H1 (cell line): ENCODE data around the gene AQP4. TPM values are rescaled to one million over a fixed set of nuclear protein-coding genes. Genes with fewer than 3 reads are reported as not detected.

ENCODE experiments used
- CTCF ChIA-PET: fragments of 300-600 bp; sonication (Branson Sonifier 250); formaldehyde crosslinking; loops from one replicate; lab custom pipeline; 2021; ENCODE audit not compliant: partially characterized antibody; lab: Charles Lee
- POLR2A ChIA-PET: fragments of 300-600 bp; sonication (Branson Sonifier 250); formaldehyde crosslinking; loops from one replicate; lab custom pipeline; 2021; ENCODE audit warnings: inconsistent platforms; ENCODE audit not compliant: partially characterized antibody; lab: Charles Lee
- DNase-seq, 2 experiments: peaks; one replicate each; pipeline versions ENCODE4 v3.0.0 to v3.0.0-alpha.2; 2010 to 2022; ENCODE audit warnings: low spot score in 2 of 2, low read depth in 1 of 2, mixed read lengths in 1 of 2
- FAIRE-seq: peaks from 2 replicates; lab custom pipeline; 2011; peaks lifted over from hg19 to GRCh38; lab: Jason Lieb, UNC
- H2AFZ ChIP-seq: 2 replicates; pipeline ENCODE4 v1.8.1; 2012; ENCODE audit warnings: low read length, inconsistent platforms
- H2AK5ac ChIP-seq: 2 replicates; pipeline ENCODE4 v1.6.1; 2013; ENCODE audit warnings: low read depth, low read length
- H2BK120ac ChIP-seq: replicated peaks from 2 replicates; pipeline ENCODE3; 2013; ENCODE audit warnings: low read depth, low read length, inconsistent platforms
- H2BK12ac ChIP-seq: 2 replicates; pipeline ENCODE4 v1.6.1; 2013; ENCODE audit warnings: low read depth, low read length
- H2BK15ac ChIP-seq: 2 replicates; pipeline ENCODE4 v1.6.1; 2013; ENCODE audit warnings: low read length
- H2BK20ac ChIP-seq: 2 replicates; pipeline ENCODE4 v1.6.1; 2013; ENCODE audit warnings: low read length
- H2BK5ac ChIP-seq: 2 replicates; pipeline ENCODE4 v1.6.1; 2013; ENCODE audit warnings: low read depth, low read length
- H3K14ac ChIP-seq: 2 replicates; pipeline ENCODE4 v1.6.1; 2013; ENCODE audit warnings: inconsistent platforms; ENCODE audit not compliant: insufficient read length
- H3K18ac ChIP-seq: 2 replicates; pipeline ENCODE4 v1.6.1; 2013; ENCODE audit warnings: low read length; ENCODE audit errors: extremely low read depth
- H3K23ac ChIP-seq: 2 replicates; pipeline ENCODE4 v1.6.1; 2013; ENCODE audit warnings: inconsistent platforms; ENCODE audit not compliant: insufficient read length
- H3K23me2 ChIP-seq: 2 replicates; pipeline ENCODE4 v1.6.1; 2013; ENCODE audit warnings: low read depth, low read length
- H3K27ac ChIP-seq: 2 replicates; pipeline ENCODE4 v1.6.1; 2011; ENCODE audit warnings: low read depth, low read length, inconsistent platforms
- H3K27me3 ChIP-seq, 4 experiments: replicated peaks in 1 of 4; 1 replicate in 1 of 4; 2 replicates in 3 of 4; pipeline versions ENCODE4 v1.6.1 to v1.8.1; 2011 to 2013; ENCODE audit warnings: low read length in 3 of 4, mild to moderate bottlenecking in 3 of 4, inconsistent platforms in 2 of 4, mixed read lengths in 2 of 4, moderate library complexity in 1 of 4; ENCODE audit not compliant: control insufficient read depth in 3 of 4, insufficient read depth in 3 of 4; ENCODE audit errors: extremely low read depth in 1 of 4
- H3K36me3 ChIP-seq, 4 experiments: 2 replicates each; pipeline versions ENCODE4 v1.6.1 to v1.8.1; 2011 to 2013; ENCODE audit warnings: mild to moderate bottlenecking in 4 of 4, low read length in 3 of 4, moderate library complexity in 2 of 4, control low read depth in 1 of 4, inconsistent platforms in 1 of 4; ENCODE audit not compliant: insufficient read depth in 4 of 4, control insufficient read depth in 2 of 4
- H3K4ac ChIP-seq: replicated peaks from 2 replicates; pipeline ENCODE3; 2013; ENCODE audit warnings: low read length, low read depth, mixed read lengths, inconsistent platforms; ENCODE audit not compliant: insufficient read length
- H3K4me1 ChIP-seq, 4 experiments: replicated peaks in 1 of 4; 1 replicate in 1 of 4; 2 replicates in 3 of 4; pipeline versions ENCODE4 v1.6.1 to v1.8.1; 2011 to 2013; ENCODE audit warnings: low read length in 3 of 4, inconsistent platforms in 2 of 4, mixed read lengths in 1 of 4; ENCODE audit not compliant: insufficient read depth in 4 of 4, control insufficient read depth in 3 of 4
- H3K4me2 ChIP-seq, 2 experiments: 2 replicates each; pipeline versions ENCODE4 v1.6.1 to v1.8.1; 2011 to 2013; ENCODE audit warnings: low read depth in 2 of 2, low read length in 2 of 2, control low read depth in 1 of 2, inconsistent platforms in 1 of 2, mild to moderate bottlenecking in 1 of 2; ENCODE audit not compliant: insufficient read depth in 1 of 2
- H3K4me3 ChIP-seq, 4 experiments: fragments of 200-600, 300-600 bp in 1 of 4; sonication (generic), shearing (Covaris generic), sonication (Bioruptor Twin) in 1 of 4; 2 replicates each; pipeline versions ENCODE4 v1.5.1 to v1.8.1; 2011 to 2016; ENCODE audit warnings: low read length in 4 of 4, low read depth in 3 of 4, control low read depth in 2 of 4, inconsistent platforms in 2 of 4, mild to moderate bottlenecking in 2 of 4, mixed read lengths in 1 of 4, moderate library complexity in 1 of 4; ENCODE audit not compliant: insufficient read depth in 2 of 4; ENCODE audit errors: extremely low read depth in 1 of 4
- H3K56ac ChIP-seq: replicated peaks from 2 replicates; pipeline ENCODE3; 2013; ENCODE audit warnings: low read depth, mild to moderate bottlenecking, mixed read lengths, low read length, inconsistent platforms; ENCODE audit not compliant: insufficient read length
- H3K79me1 ChIP-seq: 2 replicates; pipeline ENCODE4 v1.6.1; 2013; ENCODE audit warnings: low read depth, low read length, control low read depth
- H3K79me2 ChIP-seq, 2 experiments: 2 replicates each; pipeline versions ENCODE4 v1.6.1 to v1.8.1; 2012 to 2013; ENCODE audit warnings: low read length in 2 of 2, mild to moderate bottlenecking in 2 of 2, inconsistent platforms in 1 of 2; ENCODE audit not compliant: insufficient read depth in 2 of 2, control insufficient read depth in 1 of 2
- H3K9ac ChIP-seq, 4 experiments: replicated peaks in 1 of 4; 1 replicate in 1 of 4; 2 replicates in 3 of 4; pipeline versions ENCODE4 v1.6.1 to v1.8.1; 2011 to 2013; ENCODE audit warnings: low read depth in 3 of 4, low read length in 3 of 4, control low read depth in 2 of 4, mild to moderate bottlenecking in 2 of 4, moderate library complexity in 2 of 4, inconsistent platforms in 1 of 4; ENCODE audit errors: extremely low read depth in 1 of 4
- H3K9me3 ChIP-seq, 2 experiments: 2 replicates each; pipeline versions ENCODE4 v1.6.1 to v1.8.1; 2012 to 2013; ENCODE audit warnings: mild to moderate bottlenecking in 2 of 2, moderate library complexity in 2 of 2, control low read depth in 1 of 2, inconsistent platforms in 1 of 2, low read depth in 1 of 2, low read length in 1 of 2, mixed read lengths in 1 of 2; ENCODE audit not compliant: insufficient read depth in 2 of 2
- H4K20me1 ChIP-seq, 2 experiments: replicated peaks in 1 of 2; 2 replicates each; pipeline versions ENCODE3 to v1.8.1; 2011 to 2013; ENCODE audit warnings: inconsistent platforms in 2 of 2, low read length in 2 of 2, mild to moderate bottlenecking in 1 of 2; ENCODE audit not compliant: insufficient read depth in 2 of 2, control insufficient read depth in 1 of 2
- H4K5ac ChIP-seq: 2 replicates; pipeline ENCODE4 v1.6.1; 2013; ENCODE audit warnings: low read length, low read depth, mixed read lengths, inconsistent platforms; ENCODE audit not compliant: insufficient read length
- H4K8ac ChIP-seq: 2 replicates; pipeline ENCODE4 v1.8.0; 2013; ENCODE audit warnings: mild to moderate bottlenecking, moderate library complexity, low read length, inconsistent platforms; ENCODE audit not compliant: insufficient read depth; ENCODE audit errors: extremely low read depth
- H4K91ac ChIP-seq: replicated peaks from 2 replicates; pipeline ENCODE3; 2013; ENCODE audit warnings: low read length, mixed read lengths, inconsistent platforms; ENCODE audit not compliant: insufficient read length
- CEBPB ChIP-seq: IDR thresholded peaks from 2 replicates; pipeline ENCODE4 v1.6.1; 2012; ENCODE audit warnings: low read depth, low read length
- CHD2 ChIP-seq: IDR thresholded peaks from 2 replicates; pipeline ENCODE4 v1.6.1; 2012; ENCODE audit warnings: low read length, improper control_type of control experiment
- CTCF ChIP-seq, 3 experiments: IDR thresholded peaks; 1 replicate in 2 of 3; 2 replicates in 1 of 3; pipeline versions ENCODE4 v1.5.1 to v1.6.1; 2011; ENCODE audit warnings: low read length in 3 of 3, mild to moderate bottlenecking in 3 of 3, inconsistent platforms in 2 of 3, low read depth in 1 of 3, moderate library complexity in 1 of 3; ENCODE audit not compliant: insufficient read depth in 1 of 3; ENCODE audit errors: control extremely low read depth in 1 of 3
- EGR1 ChIP-seq: IDR thresholded peaks from 2 replicates; pipeline ENCODE4 v1.6.1; 2011; ENCODE audit warnings: low read depth, low read length, borderline replicate concordance
- GTF2F1 ChIP-seq: IDR thresholded peaks from 2 replicates; pipeline ENCODE4 v1.6.1; 2012; ENCODE audit warnings: low read depth, low read length, improper control_type of control experiment, borderline replicate concordance
- MAX ChIP-seq: IDR thresholded peaks from 2 replicates; pipeline ENCODE4 v1.6.1; 2012; ENCODE audit warnings: inconsistent platforms
- NRF1 ChIP-seq: IDR thresholded peaks from 2 replicates; pipeline ENCODE4 v1.6.1; 2011; ENCODE audit warnings: mild to moderate bottlenecking, low read depth, low read length, improper control_type of control experiment
- RAD21 ChIP-seq, 2 experiments: IDR thresholded peaks in 1 of 2; conservative IDR thresholded peaks in 1 of 2; 2 replicates each; pipeline ENCODE4 v1.6.1; 2011; ENCODE audit warnings: low read depth in 2 of 2, low read length in 2 of 2, improper control_type of control experiment in 1 of 2, inconsistent platforms in 1 of 2, mild to moderate bottlenecking in 1 of 2, moderate library complexity in 1 of 2
- SIN3A ChIP-seq, 2 experiments: IDR thresholded peaks in 1 of 2; conservative IDR thresholded peaks in 1 of 2; 2 replicates each; pipeline ENCODE4 v1.6.1; 2011 to 2012; ENCODE audit warnings: low read length in 2 of 2, improper control_type of control experiment in 1 of 2, low read depth in 1 of 2, mild to moderate bottlenecking in 1 of 2
- SIX5 ChIP-seq: IDR thresholded peaks from 2 replicates; pipeline ENCODE4 v1.6.1; 2011; ENCODE audit warnings: mild to moderate bottlenecking, low read depth, low read length
- SP1 ChIP-seq: IDR thresholded peaks from 2 replicates; pipeline ENCODE4 v1.6.1; 2011; ENCODE audit warnings: low read depth, low read length
- TEAD4 ChIP-seq: IDR thresholded peaks from 2 replicates; pipeline ENCODE4 v1.6.1; 2012; ENCODE audit warnings: low read depth, low read length, inconsistent platforms, mixed read lengths
- WGBS, 2 experiments: shearing (Covaris generic) in 1 of 2; methylation state at CpG; one replicate each; pipeline versions ENCODE4 v1.1.6 to v1.1.7; 2013 to 2015; ENCODE audit warnings: low lambda C conversion rate in 2 of 2, mixed read lengths in 2 of 2, inconsistent platforms in 1 of 2, low coverage in 1 of 2, missing lambda C conversion rate in 1 of 2; ENCODE audit not compliant: insufficient replicate concordance in 2 of 2, insufficient coverage in 1 of 2, insufficient read length in 1 of 2; ENCODE audit errors: extremely low coverage in 1 of 2, missing lambda C conversion rate in 1 of 2; 5-methylcytosine and 5-hydroxymethylcytosine counted together
- polyA plus RNA-seq, 7 experiments: library from polyadenylated mRNA; depleted of rRNA in 3 of 7; stranded (reverse) in 5 of 7; unstranded in 2 of 7; fragments of >200 nt in 5 of 7; fragments of 200-250 nt in 2 of 7; gene quantifications; 1 replicate in 5 of 7; 2 replicates in 1 of 7; 4 replicates in 1 of 7; pipeline versions ENCODE4 v1.2.1 to v1.2.3, GENCODE V29; 2011 to 2013; ENCODE audit warnings: missing spikeins in 2 of 7, mixed read lengths in 2 of 7
- total RNA-seq: library from RNA; stranded (reverse); fragmentation: NEBNext Ultra II Directional; extraction: Animal tissue kit (Norgen Biotek cat#: 25700); gene quantifications from 2 replicates; pipeline ENCODE4 v1.2.1, GENCODE V29; 2021

Gene AQP4
- total and polyA plus RNA-seq, 2 of the 8 experiments (the other 6 are each of a cell fraction or from before 2014, with no cell fraction given): 2.2 to 2.8 TPM

- H3K9me3 ChIP-seq: no peaks in the 10 kb centered on the region
- H3K23ac ChIP-seq: no peak overlapping the region
- no peak overlapping the region for H2AFZ ChIP-seq
- no peak overlapping the region for H2BK15ac ChIP-seq
- DNase-seq: no peak
- H4K20me1 ChIP-seq: no peaks in the 10 kb centered on the region
- no peak overlapping the region for H2BK120ac ChIP-seq
- H3K4ac ChIP-seq: no peak overlapping the region
- ChIA-PET POLR2A (no interaction called here), CTCF (interaction anchor here (0.6 to 3.0 kb wide), 8 partner anchors 8 to 815 kb away, joined by 3 to 9 read pairs (median 4); no protein-coding TSS in a partner anchor)
- H3K23me2 ChIP-seq: no peaks in the 10 kb centered on the region; the same call in 1 of the 2 replicates
- no peak overlapping the region for H2BK5ac ChIP-seq
- H4K8ac ChIP-seq: no peak overlapping the region
- H3K27ac ChIP-seq: no peak overlapping the region
- no peak overlapping the region for H3K56ac ChIP-seq
- no peak overlapping the region for H3K9ac ChIP-seq
- no peaks in the 10 kb centered on the region for H3K36me3 ChIP-seq
- no peak overlapping the region for H3K18ac ChIP-seq
- FAIRE-seq: no peak
- H4K91ac ChIP-seq: no peak overlapping the region
- no peak overlapping the region for H3K4me3 ChIP-seq
- no peaks in the 10 kb centered on the region; a peak in 1 of 7 replicates for H3K27me3 ChIP-seq
- H3K4me1 ChIP-seq: no peaks in the 10 kb centered on the region
- no peak overlapping the region for H2BK12ac ChIP-seq
- no peaks in the 10 kb centered on the region for H3K79me2 ChIP-seq
- H2AK5ac ChIP-seq: no peak overlapping the region
- no peak overlapping the region for H2BK20ac ChIP-seq
- no peak overlapping the region for H4K5ac ChIP-seq
- H3K79me1 ChIP-seq: no peaks in the 10 kb centered on the region
- H3K14ac ChIP-seq: no peak overlapping the region
- WGBS, 2 experiments: 89% methylated on average over 3 of the region's 3 CpGs; no CpG with 5 or more reads in 1 of the 2 experiments
- H3K4me2 ChIP-seq: no peak overlapping the region
- no peak for TF ChIP-seq NRF1
- TF ChIP-seq SIN3A (conservative IDR thresholded peaks at IDR 0.05 in 1 of 2, IDR thresholded peaks at IDR 0.05 in 1 of 2; ENCODE audit: low read depth in 1 of 2, low read length in 2 of 2): no peak
- TF ChIP-seq CEBPB: no peak
- TF ChIP-seq MAX: no peak
- no peak for TF ChIP-seq RAD21 (IDR thresholded peaks at IDR 0.05 in 1 of 2, conservative IDR thresholded peaks at IDR 0.05 in 1 of 2; ENCODE audit: low read depth in 2 of 2, low read length in 2 of 2)
- no peak for TF ChIP-seq CHD2
- TF ChIP-seq CTCF (IDR thresholded peaks at IDR 0.05; ENCODE audit: control extremely low read depth in 1 of 3, insufficient read depth in 1 of 3, low read depth in 1 of 3, low read length in 3 of 3): no peak
- no peak for TF ChIP-seq EGR1
- TF ChIP-seq GTF2F1: no peak
- TF ChIP-seq TEAD4: no peak
- no peak for TF ChIP-seq SIX5
- no peak for TF ChIP-seq SP1
Observed at GRCh38 chr18:26812462-26812861, 53.0 kb downstream of the AQP4 start.
